ENCODE measurements around the gene SPEM2. TPM values are rescaled to one million over a fixed set of nuclear protein-coding genes. Genes with fewer than 3 reads are reported as not detected.
A peak's percentile ranks its signal among the peaks of the same experiment; 100 is the strongest.

Gene SPEM2
- total RNA-seq, 2 donors from 2014 or later: not detected

DNA sequence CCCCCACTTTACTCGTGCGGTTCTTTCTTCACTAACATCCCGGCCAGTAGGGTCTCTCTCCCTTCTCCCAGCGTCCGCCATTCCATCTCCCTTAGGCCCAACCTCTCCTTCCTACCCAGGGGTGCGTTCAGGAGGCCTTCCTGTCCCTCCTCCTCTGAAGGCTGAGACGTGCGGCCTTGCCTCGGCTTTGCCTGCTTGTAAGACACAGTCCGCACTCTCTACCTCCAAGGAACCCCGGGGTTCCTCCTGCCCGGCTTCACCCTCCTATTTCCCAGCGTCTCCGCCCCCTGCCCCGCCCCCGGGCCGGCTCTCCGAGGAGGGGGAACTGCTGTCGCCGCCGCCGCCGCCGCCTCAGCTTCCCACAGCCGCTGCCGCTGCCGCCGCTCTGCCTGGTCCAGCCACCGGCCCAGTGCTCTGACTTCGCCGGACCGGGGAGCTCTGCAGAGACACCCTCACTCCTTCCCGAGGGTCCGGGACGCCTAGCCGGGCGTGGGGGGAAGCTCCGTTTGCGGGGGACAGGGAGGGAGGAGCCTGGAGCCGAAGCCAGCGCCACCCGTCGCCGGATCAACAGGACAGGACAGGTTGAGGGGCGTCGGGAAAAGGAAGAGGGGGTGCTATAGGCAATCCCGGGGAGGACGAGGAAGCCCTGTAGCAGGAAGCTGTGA is 12.7 kb downstream of the SPEM2 start:
- DNase-seq (ENCODE audit: low spot score): peak; percentile 93
- intact Hi-C loops (cut with DNase I): loop anchor here (5.0 to 10.0 kb wide), 3 partner anchors 49 to 127 kb away; partner anchors contain the start of genes KCTD11 (in 1 of the 2), SENP3 (in 1 of the 2) and TMEM95 (in 1 of the 2)

GRCh38 chr17:7438656-7439460 is 13.4 kb downstream of the SPEM2 start:
- DNase-seq (ENCODE audit: low spot score): no peak
- intact Hi-C loops (cut with DNase I): loop anchor here (5.0 to 10.0 kb wide), 3 partner anchors 48 to 126 kb away; partner anchors contain the start of genes KCTD11 (in 1 of the 2), SENP3 (in 1 of the 2) and TMEM95 (in 1 of the 2)

- no peak for DNase-seq (ENCODE audit: low spot score)
- intact Hi-C loops (cut with DNase I): loop anchor here (5.0 to 10.0 kb wide), 5 partner anchors 38 to 125 kb away; partner anchors contain the start of genes KCTD11 (in 1 of the 2), SENP3 (in 1 of the 2), TMEM95 (in 1 of the 2) and ZBTB4 (in 1 of the 2)
Observed at GRCh38 chr17:7439462-7440112, 14.2 kb downstream of the SPEM2 start, which contains the start of gene FGF11. Gene FGF11, plus strand, starts transcription at chr17:7439512. Its CDS starts 109 bp downstream, at chr17:7439621.

GRCh38 chr17:7440113-7440833 is 14.9 kb downstream of the SPEM2 start:
- no peak for DNase-seq (ENCODE audit: low spot score)
- intact Hi-C loops (cut with DNase I): loop anchor here in 1 of 2 donors (5.0 to 10.0 kb wide), 2 partner anchors 37 to 75 kb away; partner anchors contain the start of gene ZBTB4

DNA sequence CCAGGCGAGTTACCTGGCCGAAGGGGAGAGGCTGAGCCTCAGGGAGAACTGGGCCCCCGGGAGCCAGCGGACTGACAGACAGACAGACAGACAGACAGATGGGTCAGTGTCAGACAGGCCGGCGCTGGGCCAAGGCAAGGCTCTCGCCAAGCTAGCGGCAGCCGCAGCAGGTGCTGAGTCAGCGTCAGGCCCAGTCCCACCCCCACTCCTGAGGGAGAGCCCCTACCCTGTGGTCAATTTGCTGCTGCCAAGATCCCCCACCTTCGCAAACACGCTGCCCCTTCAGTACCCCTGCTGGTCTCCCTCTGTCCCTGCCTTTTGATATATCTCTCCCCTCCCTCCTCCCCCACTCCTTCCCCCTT is 15.4 kb downstream of the SPEM2 start:
- no peak for DNase-seq (ENCODE audit: low spot score)
- intact Hi-C loops (cut with DNase I): loop anchor here in 1 of 2 donors (5.0 to 10.0 kb wide), 2 partner anchors 36 to 74 kb away; partner anchors contain the start of gene ZBTB4

DNA sequence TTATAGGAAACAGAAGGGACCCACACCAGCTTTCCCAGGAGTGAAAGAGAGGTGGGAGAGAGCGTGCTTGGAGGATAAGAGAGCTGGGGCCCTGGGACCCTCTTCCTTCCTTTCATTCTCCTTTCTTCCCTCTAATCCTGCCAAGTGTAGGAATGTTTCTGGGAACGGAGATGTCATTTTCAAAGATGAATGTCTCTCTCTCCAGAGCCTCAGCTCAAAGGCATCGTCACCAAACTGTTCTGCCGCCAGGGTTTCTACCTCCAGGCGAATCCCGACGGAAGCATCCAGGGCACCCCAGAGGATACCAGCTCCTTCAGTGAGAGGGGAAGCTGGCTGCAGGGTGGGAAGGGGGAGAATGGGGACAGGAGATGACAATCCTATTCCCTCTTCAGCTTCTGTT is 15.8 kb downstream of the SPEM2 start:
- intact Hi-C loops (cut with DNase I): loop anchor here in 1 of 2 donors (5.0 to 10.0 kb wide), 2 partner anchors 36 to 74 kb away; partner anchors contain the start of gene ZBTB4
- no peak for DNase-seq (ENCODE audit: low spot score)

- intact Hi-C loops (cut with DNase I): loop anchor here (1.0 to 10.0 kb wide), 3 partner anchors 31 to 73 kb away; partner anchors contain the start of gene ZBTB4 (in 1 of the 2)
- DNase-seq (ENCODE audit: low spot score): no peak
Observed at GRCh38 chr17:7442142-7442541, 16.7 kb downstream of the SPEM2 start.

GRCh38 chr17:7443499-7444485 is 18.4 kb downstream of the SPEM2 start:
- no peak for DNase-seq (ENCODE audit: low spot score)
- intact Hi-C loops (cut with DNase I): loop anchor here in 1 of 2 donors (5.0 to 10.0 kb wide), 2 partner anchors 34 to 71 kb away; partner anchors contain the start of gene ZBTB4

DNA sequence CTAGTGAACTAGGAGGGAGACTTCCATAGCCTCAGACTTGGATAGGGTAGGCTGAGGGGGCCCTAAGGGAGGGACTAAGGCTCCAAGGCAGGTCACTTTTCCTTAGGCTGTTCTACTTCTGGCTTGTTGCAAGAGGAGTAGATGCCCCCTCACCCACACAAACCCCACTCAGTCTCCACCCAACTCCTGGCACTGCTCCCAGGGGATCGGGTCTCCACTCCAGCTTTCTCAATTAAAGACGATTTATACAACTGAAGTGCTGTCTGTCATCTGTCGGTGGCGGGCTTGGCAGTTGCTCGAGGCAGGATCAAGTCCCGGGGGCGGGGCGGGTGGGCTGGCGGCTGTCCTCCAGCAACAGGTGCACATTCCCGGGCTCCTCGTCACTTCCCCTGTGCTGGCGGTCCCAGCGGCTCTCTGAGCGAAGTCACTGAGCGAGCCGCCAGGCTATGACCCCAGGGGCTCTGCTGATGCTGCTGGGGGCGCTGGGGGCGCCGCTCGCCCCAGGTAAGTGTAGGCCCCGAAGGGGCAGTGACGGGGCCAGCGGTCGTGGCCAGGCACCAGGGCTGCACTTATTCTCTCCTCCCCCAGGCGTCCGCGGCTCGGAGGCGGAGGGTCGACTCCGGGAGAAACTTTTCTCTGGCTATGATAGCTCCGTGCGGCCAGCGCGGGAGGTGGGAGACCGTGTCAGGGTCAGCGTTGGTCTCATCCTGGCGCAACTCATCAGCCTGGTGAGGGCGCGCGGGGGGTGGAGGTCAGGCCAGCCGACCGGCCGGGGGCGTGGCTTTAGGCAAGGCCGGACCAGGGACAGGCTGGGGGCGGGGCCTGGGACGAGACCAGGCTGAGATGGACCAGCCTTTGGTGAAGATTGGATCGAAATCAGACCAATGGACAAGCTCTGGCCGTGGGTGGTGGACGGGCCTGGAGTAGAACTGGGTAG is 19.5 kb downstream of the SPEM2 start, which contains the start of gene CHRNB1:
TSS of gene CHRNB1 (plus strand) at position 380 of the 937 bp plus-strand sequence. CDS start at position 447, 67 bp downstream.
- peak; percentile 91 for DNase-seq (ENCODE audit: low spot score)

DNA sequence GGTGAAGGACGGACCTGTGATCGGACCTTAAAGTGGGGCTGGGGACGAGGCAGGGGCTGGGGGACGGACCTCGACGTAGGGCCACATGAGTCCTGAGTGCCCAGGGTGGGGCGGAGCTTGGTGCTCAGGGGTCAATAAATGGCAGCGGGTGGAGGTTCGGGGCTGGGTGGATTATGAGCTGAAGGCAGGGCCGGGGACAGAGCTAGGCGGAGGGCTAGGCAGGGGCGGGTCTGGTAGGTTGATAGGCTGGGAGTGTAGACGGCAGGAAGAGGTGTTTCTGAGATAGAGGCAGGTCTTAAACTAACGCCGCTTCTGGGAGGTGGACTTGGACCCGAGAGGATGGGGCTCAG is 20.2 kb downstream of the SPEM2 start:
- DNase-seq (ENCODE audit: low spot score): no peak
- intact Hi-C loops (cut with DNase I): loop anchor here in 1 of 2 donors (10.0 kb wide), 1 partner anchor 69 kb away; no protein-coding TSS in a partner anchor

More for the DNA sequence above, 19.5 kb downstream of the SPEM2 start, which contains the start of gene CHRNB1:
- intact Hi-C loops (cut with DNase I): loop anchor here in 1 of 2 donors (5.0 to 10.0 kb wide), 2 partner anchors 32 to 70 kb away; partner anchors contain the start of gene ZBTB4

DNA sequence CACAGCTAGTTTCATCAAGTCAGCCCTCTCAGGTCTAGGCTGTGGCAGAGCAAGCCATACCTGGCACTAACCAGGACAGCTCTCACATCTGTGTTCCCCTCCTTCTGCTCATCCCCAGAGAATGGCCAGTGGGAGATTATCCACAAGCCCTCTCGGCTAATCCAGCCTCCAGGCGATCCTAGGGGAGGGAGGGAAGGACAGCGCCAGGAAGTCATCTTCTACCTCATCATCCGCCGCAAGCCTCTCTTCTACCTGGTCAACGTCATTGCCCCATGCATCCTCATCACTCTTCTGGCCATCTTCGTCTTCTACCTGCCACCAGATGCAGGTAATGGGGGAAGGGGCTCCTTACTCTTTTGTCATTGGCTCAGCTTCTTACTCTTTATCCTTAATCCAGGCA is 23.0 kb downstream of the SPEM2 start:
- intact Hi-C loops (cut with DNase I): loop anchor here in 1 of 2 donors (10.0 kb wide), 1 partner anchor 66 kb away; no protein-coding TSS in a partner anchor
- no peak for DNase-seq (ENCODE audit: low spot score)

- intact Hi-C loops (cut with DNase I): no loop called here
- DNase-seq (ENCODE audit: low spot score): no peak
Observed at GRCh38 chr17:7459961-7460545, 34.6 kb downstream of the SPEM2 start.

GRCh38 chr17:7460850-7461660 is 35.6 kb downstream of the SPEM2 start:
- intact Hi-C loops (cut with DNase I): no loop called here
- no peak for DNase-seq (ENCODE audit: low spot score)

GRCh38 chr17:7462474-7463371 is 37.3 kb downstream of the SPEM2 start:
- DNase-seq (ENCODE audit: low spot score): no peak

More at GRCh38 chr17:7462474-7463371, 37.3 kb downstream of the SPEM2 start:
- intact Hi-C loops (cut with DNase I): no loop called here

Measured in posterior vena cava (tissue), 2 donors.